ENCODE measurements around the gene GIT2. TPM values are rescaled to one million over a fixed set of nuclear protein-coding genes. Genes with fewer than 3 reads are reported as not detected.

GIT2 gene
- total and polyA plus RNA-seq, 2 of the 8 experiments (the other 6 are each of a cell fraction or from before 2014, with no cell fraction given) = 9.6 to 20.7 TPM

DNA sequence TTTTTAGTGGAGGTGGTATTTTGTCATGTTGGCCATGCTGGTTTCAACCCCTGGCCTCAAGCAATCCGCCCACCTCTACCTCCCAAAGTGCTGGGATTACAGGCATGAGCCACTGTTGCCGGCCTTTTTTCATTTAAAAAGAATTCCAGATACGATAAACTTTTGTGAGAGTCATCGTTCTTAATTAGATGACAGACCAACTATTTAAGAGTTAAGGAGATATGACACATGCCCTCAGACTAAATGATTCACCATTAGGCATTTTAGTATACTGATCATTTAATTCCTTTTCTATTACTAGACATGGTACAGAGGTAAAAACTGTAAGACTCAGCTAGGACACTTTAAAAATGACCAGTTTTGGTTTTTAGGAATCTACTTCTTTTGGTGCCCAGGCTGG is 5.4 kb upstream of the GIT2 start:
- Histone ChIP-seq H2BK5ac (ENCODE audit: low read depth, low read length) (no peak overlapping the region), H3K4me2 (ENCODE audit: insufficient read depth in 1 of 2, low read depth in 2 of 2, low read length in 2 of 2) (no peak overlapping the region), H3K9ac (replicated peaks in 1 of 4; ENCODE audit: extremely low read depth in 1 of 4, low read depth in 3 of 4, low read length in 3 of 4) (no peak overlapping the region), H3K14ac (ENCODE audit: insufficient read length) (no peak overlapping the region), H3K27me3 (replicated peaks in 1 of 4; ENCODE audit: control insufficient read depth in 3 of 4, extremely low read depth in 1 of 4, insufficient read depth in 3 of 4, low read length in 3 of 4) (peaks cover 0 to 9% (median 7%) of the 10 kb centered on the region in 4 experiments; a peak in 5 of 7 replicates), H3K79me2 (ENCODE audit: control insufficient read depth in 1 of 2, insufficient read depth in 2 of 2, low read length in 2 of 2) (no peaks in the 10 kb centered on the region), H3K18ac (ENCODE audit: extremely low read depth, low read length) (no peak overlapping the region), H3K79me1 (ENCODE audit: low read depth, low read length) (no peaks in the 10 kb centered on the region), H2BK12ac (ENCODE audit: low read depth, low read length) (no peak overlapping the region), H3K23ac (ENCODE audit: insufficient read length) (no peak overlapping the region), H3K56ac (replicated peaks; ENCODE audit: insufficient read length, low read depth, low read length) (no peak overlapping the region), H3K36me3 (ENCODE audit: control insufficient read depth in 2 of 4, insufficient read depth in 4 of 4, low read length in 3 of 4) (no peaks in the 10 kb centered on the region), H3K4me3 (ENCODE audit: extremely low read depth in 1 of 4, insufficient read depth in 2 of 4, low read depth in 3 of 4, low read length in 4 of 4) (no peak overlapping the region), H4K5ac (ENCODE audit: insufficient read length, low read depth, low read length) (no peak overlapping the region), H4K91ac (replicated peaks; ENCODE audit: insufficient read length, low read length) (no peak overlapping the region), H2AK5ac (ENCODE audit: low read depth, low read length) (no peak overlapping the region), H4K8ac (ENCODE audit: extremely low read depth, insufficient read depth, low read length) (no peak overlapping the region), H2BK15ac (ENCODE audit: low read length) (no peak overlapping the region), H3K4ac (replicated peaks; ENCODE audit: insufficient read length, low read depth, low read length) (no peak overlapping the region), H2BK120ac (replicated peaks; ENCODE audit: low read depth, low read length) (no peak overlapping the region), H2BK20ac (ENCODE audit: low read length) (no peak overlapping the region), H3K9me3 (ENCODE audit: insufficient read depth in 2 of 2, low read depth in 1 of 2, low read length in 1 of 2) (no peaks in the 10 kb centered on the region), H3K4me1 (replicated peaks in 1 of 4; ENCODE audit: control insufficient read depth in 3 of 4, insufficient read depth in 4 of 4, low read length in 3 of 4) (peaks cover 0 to 6% (median 4%) of the 10 kb centered on the region in 4 experiments; a peak in 4 of 7 replicates), H2AFZ (ENCODE audit: low read length) (no peak overlapping the region), H3K27ac (ENCODE audit: low read depth, low read length) (no peak overlapping the region), H4K20me1 (replicated peaks in 1 of 2; ENCODE audit: control insufficient read depth in 1 of 2, insufficient read depth in 2 of 2, low read length in 2 of 2) (peaks cover 0 to 2% of the 10 kb centered on the region in 2 experiments), H3K23me2 (ENCODE audit: low read depth, low read length) (peaks cover 12% of the 10 kb centered on the region)
- 96% methylated on average over 4 of the region's 4 CpGs; no CpG with 5 or more reads in 1 of the 2 experiments for WGBS, 2 experiments (ENCODE audit: extremely low coverage in 1 of 2, insufficient coverage in 1 of 2, insufficient read length in 1 of 2, insufficient replicate concordance in 2 of 2, low coverage in 1 of 2, low lambda C conversion rate in 2 of 2, missing lambda C conversion rate in 1 of 2)
- POLR2A ChIA-PET (ENCODE audit: partially characterized antibody) = no interaction called here
- TF ChIP-seq PHF8 (conservative IDR thresholded peaks at IDR 0.05; ENCODE audit: low read depth, low read length) (no peak), SAP30 (IDR thresholded peaks at IDR 0.05; ENCODE audit: insufficient read depth, insufficient replicate concordance, low read length) (no peak), FOSL1 (IDR thresholded peaks at IDR 0.05; ENCODE audit: insufficient read depth, low read depth, low read length) (no peak), ATF2 (IDR thresholded peaks at IDR 0.05; ENCODE audit: low read length) (no peak)
- DNase-seq (ENCODE audit: low read depth in 1 of 2, low spot score in 2 of 2) (no peak), FAIRE-seq (no peak)
- CTCF ChIA-PET (ENCODE audit: partially characterized antibody) = interaction anchor here (1.0 kb wide), 1 partner anchor 148 kb away, joined by 3 read pairs; no protein-coding TSS in a partner anchor
